PFSK-1 (cell line): ENCODE measurements around the gene CYFIP2.

Source experiments
- TAF1 ChIP-seq: IDR thresholded peaks from 2 replicates; pipeline ENCODE4 v1.6.1; 2012; ENCODE audit warnings: low read length, control low read depth, borderline replicate concordance; ENCODE audit not compliant: insufficient read depth
- TF ChIP-seq, protein P1 (sequence below), 2 experiments: IDR thresholded peaks; 2 replicates each; pipeline versions ENCODE4 v1.6.1 to v1.8.0; 2011 to 2012; ENCODE audit warnings: low read depth in 2 of 2, low read length in 2 of 2, control low read depth in 1 of 2, inconsistent platforms in 1 of 2, mild to moderate bottlenecking in 1 of 2, moderate library complexity in 1 of 2; ENCODE audit not compliant: insufficient read depth in 1 of 2

- TF ChIP-seq, protein P1, sequence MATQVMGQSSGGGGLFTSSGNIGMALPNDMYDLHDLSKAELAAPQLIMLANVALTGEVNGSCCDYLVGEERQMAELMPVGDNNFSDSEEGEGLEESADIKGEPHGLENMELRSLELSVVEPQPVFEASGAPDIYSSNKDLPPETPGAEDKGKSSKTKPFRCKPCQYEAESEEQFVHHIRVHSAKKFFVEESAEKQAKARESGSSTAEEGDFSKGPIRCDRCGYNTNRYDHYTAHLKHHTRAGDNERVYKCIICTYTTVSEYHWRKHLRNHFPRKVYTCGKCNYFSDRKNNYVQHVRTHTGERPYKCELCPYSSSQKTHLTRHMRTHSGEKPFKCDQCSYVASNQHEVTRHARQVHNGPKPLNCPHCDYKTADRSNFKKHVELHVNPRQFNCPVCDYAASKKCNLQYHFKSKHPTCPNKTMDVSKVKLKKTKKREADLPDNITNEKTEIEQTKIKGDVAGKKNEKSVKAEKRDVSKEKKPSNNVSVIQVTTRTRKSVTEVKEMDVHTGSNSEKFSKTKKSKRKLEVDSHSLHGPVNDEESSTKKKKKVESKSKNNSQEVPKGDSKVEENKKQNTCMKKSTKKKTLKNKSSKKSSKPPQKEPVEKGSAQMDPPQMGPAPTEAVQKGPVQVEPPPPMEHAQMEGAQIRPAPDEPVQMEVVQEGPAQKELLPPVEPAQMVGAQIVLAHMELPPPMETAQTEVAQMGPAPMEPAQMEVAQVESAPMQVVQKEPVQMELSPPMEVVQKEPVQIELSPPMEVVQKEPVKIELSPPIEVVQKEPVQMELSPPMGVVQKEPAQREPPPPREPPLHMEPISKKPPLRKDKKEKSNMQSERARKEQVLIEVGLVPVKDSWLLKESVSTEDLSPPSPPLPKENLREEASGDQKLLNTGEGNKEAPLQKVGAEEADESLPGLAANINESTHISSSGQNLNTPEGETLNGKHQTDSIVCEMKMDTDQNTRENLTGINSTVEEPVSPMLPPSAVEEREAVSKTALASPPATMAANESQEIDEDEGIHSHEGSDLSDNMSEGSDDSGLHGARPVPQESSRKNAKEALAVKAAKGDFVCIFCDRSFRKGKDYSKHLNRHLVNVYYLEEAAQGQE (IDR thresholded peaks at IDR 0.05; ENCODE audit: insufficient read depth in 1 of 2, low read depth in 2 of 2, low read length in 2 of 2): no peak
- no peak for TF ChIP-seq TAF1
These were observed 124.8 kb downstream of the CYFIP2 start for GRCh38 chr5:157390551-157391297.
